Fibroblast of lung (primary cell): ENCODE results near the gene ABCA2. TPM values are rescaled to one million over a fixed set of nuclear protein-coding genes. Genes with fewer than 3 reads are reported as not detected.

ENCODE experiments used
- DNase-seq, 2 donors: peaks; one replicate each; pipeline versions ENCODE4 v3.0.0 to v3.0.0-alpha.2; 2010; ENCODE audit warnings: low read depth in 2 of 2
- H2AFZ ChIP-seq: 2 replicates; pipeline ENCODE4 v1.5.1; 2012; ENCODE audit warnings: low read length, control low read depth, inconsistent platforms
- H3K27ac ChIP-seq: 2 replicates; pipeline ENCODE4 v1.5.1; 2011; ENCODE audit warnings: low read length, control low read depth; ENCODE audit not compliant: insufficient read depth
- H3K27me3 ChIP-seq: 2 replicates; pipeline ENCODE4 v1.5.1; 2011; ENCODE audit warnings: mild to moderate bottlenecking, low read length; ENCODE audit not compliant: control insufficient read depth, insufficient read depth
- H3K36me3 ChIP-seq: 2 replicates; pipeline ENCODE4 v1.5.1; 2011; ENCODE audit warnings: low read length; ENCODE audit not compliant: control insufficient read depth, insufficient read depth
- H3K4me1 ChIP-seq: 2 replicates; pipeline ENCODE4 v1.5.1; 2011; ENCODE audit warnings: low read length; ENCODE audit not compliant: control insufficient read depth, insufficient read depth; ENCODE audit errors: extremely low read depth
- H3K4me2 ChIP-seq: 2 replicates; pipeline ENCODE4 v1.5.1; 2011; ENCODE audit warnings: low read length, control low read depth; ENCODE audit not compliant: insufficient read depth; ENCODE audit errors: extremely low read depth
- H3K4me3 ChIP-seq, 4 experiments: fragments of 200-600 bp in 1 of 4; sonication (generic) in 1 of 4; replicated peaks in 1 of 4; 2 replicates each; pipeline ENCODE4 v1.5.1; 2011 to 2016; ENCODE audit warnings: low read length in 4 of 4, low read depth in 3 of 4, mild to moderate bottlenecking in 3 of 4, control low read depth in 2 of 4, inconsistent platforms in 1 of 4, mixed read lengths in 1 of 4; ENCODE audit not compliant: insufficient read depth in 1 of 4; ENCODE audit errors: control extremely low read depth in 1 of 4
- H3K79me2 ChIP-seq: 2 replicates; pipeline ENCODE4 v1.5.1; 2012; ENCODE audit warnings: mild to moderate bottlenecking, low read length, inconsistent platforms; ENCODE audit not compliant: control insufficient read depth, insufficient read depth
- H3K9ac ChIP-seq: 2 replicates; pipeline ENCODE4 v1.5.1; 2011; ENCODE audit warnings: mild to moderate bottlenecking, low read length, control low read depth; ENCODE audit not compliant: insufficient read depth
- H3K9me3 ChIP-seq: 2 replicates; pipeline ENCODE4 v1.5.1; 2012; ENCODE audit warnings: low read depth, low read length; ENCODE audit not compliant: control insufficient read depth, insufficient read depth
- H4K20me1 ChIP-seq: 2 replicates; pipeline ENCODE4 v1.5.1; 2011; ENCODE audit warnings: low read length; ENCODE audit not compliant: control insufficient read depth, insufficient read depth; ENCODE audit errors: extremely low read depth
- CTCF ChIP-seq, 2 donors: IDR thresholded peaks in 1 of 2; conservative IDR thresholded peaks in 1 of 2; 1 replicate in 1 of 2; 2 replicates in 1 of 2; pipeline ENCODE4 v1.5.1; 2011 to 2012; ENCODE audit warnings: low read length in 2 of 2, control low read depth in 1 of 2, inconsistent platforms in 1 of 2, low read depth in 1 of 2, mild to moderate bottlenecking in 1 of 2
- EZH2 ChIP-seq: IDR thresholded peaks from 2 replicates; pipeline ENCODE4 v1.5.1; 2012; ENCODE audit warnings: low read length, control low read depth, mild to moderate bottlenecking; ENCODE audit errors: missing control alignments
- polyA plus RNA-seq, 2 donors: library from polyadenylated mRNA; depleted of rRNA in 1 of 2; stranded (reverse) in 1 of 2; unstranded in 1 of 2; fragments of >200 nt; gene quantifications; 2 replicates each; pipeline ENCODE4 v1.2.1, GENCODE V29; 2011 to 2012; ENCODE audit warnings: missing spikeins in 1 of 2
- total RNA-seq: library from RNA; depleted of rRNA; stranded (reverse); fragments of >200 nt; gene quantifications from 2 replicates; pipeline ENCODE4 v1.2.1, GENCODE V29; 2014

Gene ABCA2
- total and polyA plus RNA-seq, 2 donors (not counting 1 experiment from before 2014, with no cell fraction given) = 8.5 to 21.8 TPM

DNA sequence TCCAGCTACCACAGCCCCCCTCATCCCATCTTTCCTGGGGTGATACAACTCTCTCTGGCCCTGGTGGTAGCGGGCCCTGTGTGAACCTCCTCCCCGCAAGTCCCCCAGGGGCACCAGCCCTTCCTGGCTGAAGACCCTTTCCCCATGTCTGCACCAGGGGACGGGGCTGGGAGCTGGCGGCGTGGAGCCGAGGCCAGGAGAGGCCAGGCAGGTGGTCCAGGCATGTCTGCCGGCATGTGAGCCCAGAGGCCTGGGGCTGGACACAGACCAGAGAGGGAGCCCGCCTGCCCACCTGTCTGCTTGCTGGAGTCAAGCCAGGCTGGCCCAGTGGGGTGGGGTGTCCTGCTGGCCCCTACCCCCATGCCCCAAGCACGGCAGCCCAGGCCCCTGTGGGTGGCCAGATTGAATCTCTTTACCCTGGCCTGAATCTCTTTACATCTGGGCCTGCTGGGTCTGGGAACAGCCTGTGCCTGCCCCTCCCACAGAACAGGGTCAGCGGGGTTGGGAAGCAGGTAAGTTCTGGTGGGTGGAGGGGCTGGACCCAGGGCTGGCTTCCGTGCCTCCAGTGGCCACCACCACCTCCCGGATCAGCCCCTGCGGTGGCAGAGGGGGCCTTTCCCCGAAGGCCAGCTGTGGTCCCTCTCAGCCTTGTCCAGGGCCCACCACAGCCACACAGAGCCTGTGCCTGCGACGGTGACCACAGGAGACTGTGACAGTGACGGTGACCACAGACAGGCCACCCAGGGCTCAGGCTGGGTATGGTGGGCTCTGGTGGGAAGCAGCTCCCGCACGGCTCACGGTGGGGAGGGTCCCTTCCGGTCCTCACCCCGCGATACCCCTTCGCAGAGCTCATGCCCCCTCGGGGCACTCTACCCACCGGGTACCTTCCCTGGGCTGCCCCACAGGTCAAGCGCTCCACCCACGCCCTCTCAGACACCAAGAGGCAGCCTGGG lies 68.9 kb downstream of the ABCA2 start:
- Histone ChIP-seq H3K36me3 (no peaks in the 10 kb centered on the region), H4K20me1 (no peaks in the 10 kb centered on the region), H3K9ac (no peak overlapping the region), H3K27me3 (no peaks in the 10 kb centered on the region), H3K4me3 (no peak overlapping the region), H3K27ac (no peak overlapping the region), H3K79me2 (no peaks in the 10 kb centered on the region), H3K9me3 (no peaks in the 10 kb centered on the region), H2AFZ (no peak overlapping the region), H3K4me1 (no peaks in the 10 kb centered on the region), H3K4me2 (no peak overlapping the region)
- TF ChIP-seq EZH2 (no peak), CTCF (conservative IDR thresholded peaks at IDR 0.05 in 1 of 2, IDR thresholded peaks at IDR 0.05 in 1 of 2; ENCODE audit: low read depth in 1 of 2, low read length in 2 of 2) (no peak)
- no peak for DNase-seq

- H3K4me3 ChIP-seq = no peak overlapping the region
- no peak overlapping the region for H3K9ac ChIP-seq
- H3K9me3 ChIP-seq = no peaks in the 10 kb centered on the region
- no peaks in the 10 kb centered on the region for H3K4me1 ChIP-seq
- H3K79me2 ChIP-seq = no peaks in the 10 kb centered on the region
- H2AFZ ChIP-seq = no peak overlapping the region
- DNase-seq = no peak
- H3K27ac ChIP-seq = no peak overlapping the region
- H4K20me1 ChIP-seq = no peaks in the 10 kb centered on the region
- H3K27me3 ChIP-seq = no peaks in the 10 kb centered on the region
- TF ChIP-seq CTCF (conservative IDR thresholded peaks at IDR 0.05 in 1 of 2, IDR thresholded peaks at IDR 0.05 in 1 of 2; ENCODE audit: low read depth in 1 of 2, low read length in 2 of 2) (no peak), EZH2 (no peak)
- H3K36me3 ChIP-seq = no peaks in the 10 kb centered on the region
- H3K4me2 ChIP-seq = no peak overlapping the region
Measured at GRCh38 chr9:136958473-136958872, 69.6 kb downstream of the ABCA2 start.

GRCh38 chr9:136957901-136958300 lies 70.1 kb downstream of the ABCA2 start:
- DNase-seq = no peak
- TF ChIP-seq EZH2 (no peak), CTCF (conservative IDR thresholded peaks at IDR 0.05 in 1 of 2, IDR thresholded peaks at IDR 0.05 in 1 of 2; ENCODE audit: low read depth in 1 of 2, low read length in 2 of 2) (no peak)
- no peaks in the 10 kb centered on the region for H3K36me3 ChIP-seq
- H3K27ac ChIP-seq = no peak overlapping the region
- H3K9me3 ChIP-seq = no peaks in the 10 kb centered on the region
- no peak overlapping the region for H2AFZ ChIP-seq
- H4K20me1 ChIP-seq = no peaks in the 10 kb centered on the region
- no peaks in the 10 kb centered on the region for H3K4me1 ChIP-seq
- H3K4me2 ChIP-seq = no peak overlapping the region
- H3K79me2 ChIP-seq = no peaks in the 10 kb centered on the region
- H3K9ac ChIP-seq = no peak overlapping the region
- H3K4me3 ChIP-seq = no peak overlapping the region
- no peaks in the 10 kb centered on the region for H3K27me3 ChIP-seq
